Tongue (tissue), 2 donors: ENCODE measurements around the gene FBN1. TPM values are rescaled to one million over a fixed set of nuclear protein-coding genes. Genes with fewer than 3 reads are reported as not detected.

Experiments
- DNase-seq: peaks from one replicate; pipeline ENCODE4 v3.0.0-alpha.2; 2015
- total RNA-seq: library from RNA; depleted of rRNA; stranded (reverse); fragments of >200 nt; gene quantifications from one replicate; pipeline ENCODE4 v1.2.3, GENCODE V29; 2014

Gene FBN1
- total RNA-seq, 1 donor from 2014 or later: 411 TPM

DNA sequence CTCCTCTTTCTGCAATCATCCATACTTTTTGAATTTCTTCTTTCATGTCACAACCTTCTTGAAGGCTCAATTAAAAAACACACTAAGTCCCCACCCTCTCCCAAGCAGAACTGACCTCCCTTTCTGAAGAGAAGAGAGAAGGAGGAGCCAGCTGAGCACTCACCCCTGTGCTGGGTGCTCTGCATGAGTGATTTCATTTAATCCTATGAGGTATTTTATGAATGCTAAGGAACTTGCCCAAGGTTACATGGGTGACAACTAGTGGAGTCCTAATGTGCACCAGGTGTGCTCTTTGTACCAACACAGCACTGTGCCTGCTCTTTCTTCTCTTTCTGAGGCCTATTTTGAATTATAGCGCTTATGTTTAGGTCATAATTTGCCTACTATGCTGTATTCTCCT is 178.7 kb downstream of the FBN1 start:
- no peak for DNase-seq

DNA sequence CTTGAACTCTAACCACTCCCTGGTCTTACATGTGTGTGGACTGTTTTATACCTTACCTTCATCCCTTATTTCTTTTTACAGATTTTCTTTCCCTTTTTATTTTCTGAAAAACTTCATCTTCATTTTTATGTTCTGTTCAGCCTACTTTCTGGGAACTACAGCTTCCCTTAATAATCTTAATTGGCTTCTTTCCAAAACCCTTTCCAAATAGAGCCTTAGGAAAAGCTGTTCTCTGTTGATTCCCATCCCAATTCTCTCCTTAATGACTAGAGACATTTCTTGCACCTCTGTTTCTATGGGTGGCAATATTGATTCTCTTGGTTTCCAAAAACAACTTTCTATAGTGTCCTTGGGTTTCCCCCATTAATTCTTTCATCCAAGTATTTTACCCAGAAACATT is 179.4 kb downstream of the FBN1 start:
- DNase-seq: no peak

DNA sequence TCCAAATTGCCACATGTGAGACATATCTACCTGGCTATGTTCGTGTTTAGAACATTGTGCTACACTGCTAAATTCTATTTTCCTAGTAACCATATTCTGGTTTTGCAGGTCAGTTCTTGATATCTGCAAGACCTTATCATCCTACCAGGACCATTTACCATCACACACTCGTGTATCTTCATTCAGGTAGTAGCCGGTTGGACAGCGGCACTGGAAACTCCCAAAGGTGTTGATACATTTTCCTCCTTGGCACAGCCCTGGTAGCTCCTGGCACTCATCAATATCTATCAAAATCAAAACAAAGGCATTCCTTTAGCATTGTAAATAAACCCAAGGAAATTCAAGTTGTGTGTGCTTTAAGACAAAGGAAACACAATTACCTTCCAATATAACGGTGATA is 180.1 kb downstream of the FBN1 start:
- DNase-seq: no peak

DNA sequence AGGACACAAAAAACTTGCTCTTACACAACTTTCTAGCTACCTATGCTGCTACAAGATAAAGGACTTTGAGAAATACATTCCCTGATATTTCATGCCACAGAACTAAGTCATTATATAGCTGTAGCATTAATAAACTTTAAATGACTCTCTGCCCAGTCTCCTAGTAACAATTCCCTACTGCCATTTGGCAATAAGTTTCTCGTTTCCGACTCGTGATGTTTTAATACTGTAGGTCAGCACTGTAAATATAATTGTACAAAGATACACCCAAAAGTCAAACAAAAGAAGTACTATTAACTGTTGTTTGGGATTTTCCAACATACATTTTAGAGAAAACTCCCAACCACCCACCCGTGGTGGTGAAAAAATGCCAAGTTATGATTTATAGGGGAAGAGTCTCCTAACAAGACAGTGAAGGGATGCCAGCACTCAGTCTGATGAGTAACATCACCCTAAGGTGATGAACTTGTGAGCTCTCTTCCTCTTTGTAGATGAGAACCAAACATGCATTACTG is 182.1 kb downstream of the FBN1 start:
- DNase-seq: no peak

DNA sequence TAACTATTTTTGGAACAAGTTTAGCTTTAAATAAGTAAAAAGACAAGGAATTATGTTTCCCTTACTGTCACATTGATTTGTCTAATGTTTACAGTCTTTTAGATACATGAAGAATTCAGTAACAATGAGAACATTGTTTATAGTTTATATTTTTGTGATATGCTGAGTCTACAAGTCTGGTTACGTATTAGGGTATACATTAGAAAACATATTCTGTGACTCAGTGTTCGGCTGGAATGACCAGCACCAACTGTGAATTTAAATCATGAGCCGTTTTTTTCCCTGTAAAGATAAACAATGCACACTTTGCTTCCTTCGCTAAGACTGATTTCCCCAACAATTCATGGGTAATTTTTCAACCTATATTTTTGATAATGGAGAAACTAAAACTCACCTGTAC is 182.8 kb downstream of the FBN1 start:
- DNase-seq: no peak

DNA sequence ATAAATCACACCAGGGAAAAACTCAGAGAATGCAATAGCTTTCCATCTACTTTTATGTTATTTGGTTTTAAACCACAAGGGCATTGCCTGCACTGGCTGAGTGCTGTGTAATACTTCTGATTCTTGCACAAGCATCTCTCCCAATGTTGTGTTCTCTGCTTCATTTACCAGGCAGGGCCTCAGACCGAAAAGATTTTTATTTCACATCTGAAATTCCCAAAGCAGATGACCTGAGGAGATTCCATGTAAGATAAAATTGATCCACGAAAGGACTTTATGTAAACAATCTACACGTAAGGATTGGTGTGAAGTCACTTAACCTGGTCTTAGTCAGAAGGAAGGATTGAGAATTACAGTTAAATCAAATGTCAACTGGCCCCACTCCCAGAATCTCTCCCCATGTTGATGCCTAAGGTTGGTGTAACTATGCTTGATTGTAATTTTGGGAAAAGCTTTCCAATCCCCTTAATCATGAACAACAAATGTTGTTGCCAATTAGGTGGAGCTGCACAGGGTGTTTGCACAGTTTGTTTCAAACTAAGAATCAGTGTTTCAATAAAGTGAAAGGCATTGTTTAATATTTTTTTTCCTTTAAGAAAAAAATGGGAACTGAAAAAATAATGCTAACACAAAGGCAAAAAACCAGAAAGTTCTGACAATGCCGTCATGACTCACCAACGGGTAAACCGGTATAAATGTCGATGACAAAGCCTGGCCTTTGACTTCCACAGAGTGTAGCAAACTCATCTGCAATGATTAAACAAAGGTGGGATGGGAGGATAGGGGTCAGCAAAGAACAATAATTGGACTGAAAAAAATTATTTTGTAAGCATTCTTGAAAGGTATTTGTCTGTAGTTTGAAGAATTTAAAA is 185.7 kb downstream of the FBN1 start:
- DNase-seq: peak; percentile 24

DNA sequence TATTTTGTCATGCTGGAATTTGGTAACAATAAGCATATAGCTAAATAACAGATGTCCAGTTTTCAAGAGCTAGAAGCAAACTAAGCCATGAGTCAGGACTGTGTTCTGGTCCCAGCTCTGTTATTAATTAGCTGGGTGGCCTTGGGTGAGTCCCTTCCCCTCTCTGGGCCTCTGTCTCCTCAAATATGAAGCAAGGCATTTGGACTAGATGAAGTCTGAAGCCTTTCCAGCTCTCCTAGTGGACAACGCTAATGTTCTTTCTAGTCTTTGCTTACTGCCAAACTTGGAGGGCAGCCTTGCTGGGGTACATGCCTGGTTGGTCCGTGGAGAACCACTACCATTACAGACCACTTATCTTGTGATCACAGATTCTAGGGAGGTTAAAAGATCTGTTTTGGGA is 186.6 kb downstream of the FBN1 start:
- DNase-seq: no peak

DNA sequence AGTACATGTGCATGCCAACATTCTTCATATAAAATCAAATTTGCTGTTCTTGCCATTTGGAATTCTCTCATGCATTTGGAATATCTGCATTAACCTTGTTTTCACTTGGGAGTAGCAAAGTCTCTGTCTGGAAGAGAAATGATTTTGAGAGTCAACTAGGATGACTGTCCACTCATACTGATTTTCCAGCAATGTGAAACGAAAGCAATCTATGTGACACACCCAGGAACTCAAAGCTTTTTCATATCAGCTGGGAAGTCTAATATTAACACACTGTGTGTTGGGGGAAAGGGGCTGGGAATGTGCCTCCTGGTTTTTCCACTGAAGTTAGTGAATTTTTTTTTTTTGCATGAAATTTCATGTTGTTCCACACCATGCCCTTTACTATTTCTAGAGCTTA is 189.4 kb downstream of the FBN1 start:
- DNase-seq: no peak

DNA sequence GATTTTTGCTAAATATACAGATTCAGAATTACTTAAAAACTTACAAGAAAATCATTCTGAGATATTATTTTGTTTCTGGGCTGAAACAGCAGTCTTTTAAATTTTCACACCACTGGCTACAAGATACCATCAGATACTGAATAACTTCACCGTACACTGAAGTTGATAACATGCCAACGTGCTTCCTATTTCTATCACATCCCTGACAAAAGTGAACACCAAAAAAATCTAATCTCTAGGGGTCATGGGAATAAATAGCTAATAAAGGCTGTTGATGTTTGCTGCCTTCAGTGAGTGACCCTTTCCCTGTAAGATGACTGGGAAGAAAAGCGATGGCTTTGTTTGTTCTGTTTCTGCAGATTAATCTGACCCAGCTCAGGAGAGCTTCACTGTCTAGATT is 193.8 kb downstream of the FBN1 start:
- no peak for DNase-seq

DNA sequence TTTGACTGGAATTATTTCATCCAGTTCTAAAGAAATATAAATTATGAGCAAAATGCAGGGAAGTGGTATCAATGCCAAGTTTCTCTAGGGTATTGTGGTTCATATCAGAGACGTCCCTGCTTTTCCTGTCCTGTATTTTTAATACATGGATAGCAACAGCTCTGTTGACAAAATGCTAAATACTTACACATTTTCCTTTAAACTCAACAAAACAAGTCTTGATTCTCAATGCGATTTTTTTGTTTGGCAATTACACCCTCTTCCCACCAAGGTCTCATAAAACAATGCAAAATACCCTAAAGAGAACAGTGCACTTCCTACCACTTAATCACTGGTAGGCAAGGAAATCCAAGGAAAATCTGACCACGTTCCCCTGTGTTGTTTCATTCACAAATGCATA is 194.3 kb downstream of the FBN1 start:
- DNase-seq: no peak

DNA sequence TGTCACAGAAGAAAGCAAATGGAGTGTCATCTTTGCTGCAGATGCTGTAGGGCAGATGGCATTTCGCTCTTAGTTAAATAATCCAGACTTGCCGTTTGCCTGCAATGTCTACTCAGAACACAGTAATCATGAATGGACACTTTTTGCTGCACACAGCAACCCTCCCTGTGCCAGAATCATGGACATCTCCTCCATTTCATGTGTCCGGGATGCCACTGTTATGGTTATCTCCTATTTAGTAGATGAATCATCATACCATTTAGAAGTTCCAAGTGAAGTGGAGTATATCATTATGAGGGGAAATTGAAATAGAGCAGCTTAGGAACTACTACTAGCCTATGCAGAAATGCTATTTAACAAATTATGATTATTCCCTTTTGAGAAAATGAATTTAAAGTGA is 195.8 kb downstream of the FBN1 start:
- no peak for DNase-seq

DNA sequence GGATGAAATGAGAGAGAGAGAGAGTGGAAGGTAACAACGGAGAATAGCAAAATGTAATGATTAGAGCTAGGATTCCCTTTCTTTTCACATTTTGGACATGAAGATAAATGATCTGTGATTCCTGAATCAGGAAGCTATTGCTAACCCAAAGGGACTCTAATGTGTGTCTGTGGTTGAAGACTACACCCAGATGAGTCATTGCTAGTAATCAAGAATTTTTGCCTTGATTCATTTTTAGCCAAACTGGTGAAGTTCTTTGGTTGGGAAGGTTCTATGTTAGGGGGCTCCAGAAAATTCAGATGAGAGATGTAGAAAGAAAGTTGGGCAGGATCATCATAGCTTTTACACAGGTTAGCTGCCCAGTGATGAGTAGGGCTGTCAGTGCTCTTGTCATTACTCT is 197.9 kb downstream of the FBN1 start:
- DNase-seq: no peak

DNA sequence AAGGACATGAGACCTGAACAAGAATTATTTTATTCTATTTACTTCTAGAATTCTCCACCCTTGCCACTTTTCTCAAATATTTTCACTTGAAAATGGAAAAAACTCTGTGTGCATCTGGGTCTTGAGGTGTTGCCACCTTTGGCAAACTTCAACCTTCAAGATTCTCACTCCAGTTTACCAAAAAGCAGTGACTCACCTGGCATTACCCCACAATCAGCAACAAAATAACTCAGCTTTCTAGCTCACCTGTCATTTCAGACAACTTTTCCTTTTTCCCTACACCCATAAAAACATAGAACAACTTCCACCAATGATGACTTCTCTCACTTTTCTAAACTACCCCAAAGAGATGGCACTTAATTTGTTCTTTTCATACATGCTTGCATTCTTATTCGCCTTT is 198.5 kb downstream of the FBN1 start:
- DNase-seq: no peak

DNA sequence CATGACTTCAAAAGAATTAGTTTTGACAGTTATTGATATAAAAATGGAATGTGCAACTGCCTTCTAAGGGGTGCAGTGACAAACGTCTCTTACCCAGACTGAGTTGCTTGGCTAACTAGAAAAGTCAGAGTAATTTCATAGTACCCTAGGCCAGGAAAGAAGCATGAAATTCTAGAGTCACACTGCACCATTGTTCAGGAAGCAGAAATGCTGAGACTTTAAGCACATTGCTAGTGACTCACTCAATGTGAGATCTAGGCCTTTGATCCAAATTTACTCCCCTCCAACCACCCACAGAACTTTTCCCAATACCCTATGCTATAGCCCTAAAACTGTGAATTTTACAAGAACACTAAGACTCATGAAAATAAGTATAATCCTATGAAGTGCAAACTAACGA is 203.5 kb downstream of the FBN1 start:
- no peak for DNase-seq

DNA sequence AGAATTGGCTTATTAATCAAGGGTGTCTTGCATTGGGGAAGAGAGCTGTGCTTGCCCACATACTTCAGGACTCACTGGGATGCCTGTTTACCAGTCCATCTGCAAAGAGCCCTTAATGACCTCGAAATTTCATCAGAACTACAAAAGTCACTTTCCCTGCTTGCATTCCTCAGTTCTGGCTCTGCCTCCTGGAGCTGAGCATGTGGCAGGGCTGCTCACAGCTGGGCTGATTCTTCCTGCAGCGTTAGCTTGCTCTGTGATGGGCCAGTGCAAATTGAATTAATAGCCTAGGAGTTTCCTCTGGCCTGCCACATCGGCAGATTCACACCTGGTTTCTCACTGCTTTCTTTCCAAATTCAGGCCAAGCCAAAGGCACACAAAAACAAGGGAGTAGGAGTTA is 205.4 kb downstream of the FBN1 start:
- DNase-seq: peak; percentile 65

DNA sequence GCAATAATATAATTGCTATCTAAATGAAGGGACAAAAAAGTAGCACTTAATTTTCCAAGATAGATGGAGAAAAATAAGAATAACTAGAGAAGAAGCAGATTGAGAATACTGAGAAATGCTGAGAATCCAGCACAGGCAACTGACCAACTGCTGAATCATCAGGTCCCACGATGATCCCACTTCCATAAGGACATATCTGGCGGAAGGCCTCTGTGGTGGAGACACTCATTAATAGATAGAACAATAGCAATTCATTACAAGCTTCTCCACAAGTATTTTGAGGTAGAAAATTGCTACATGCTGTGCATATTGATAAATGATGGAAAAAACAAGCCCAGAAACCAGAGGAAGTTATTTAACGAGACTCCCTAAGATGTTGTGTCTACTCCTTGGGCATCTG is 208.3 kb downstream of the FBN1 start:
- DNase-seq: no peak

DNA sequence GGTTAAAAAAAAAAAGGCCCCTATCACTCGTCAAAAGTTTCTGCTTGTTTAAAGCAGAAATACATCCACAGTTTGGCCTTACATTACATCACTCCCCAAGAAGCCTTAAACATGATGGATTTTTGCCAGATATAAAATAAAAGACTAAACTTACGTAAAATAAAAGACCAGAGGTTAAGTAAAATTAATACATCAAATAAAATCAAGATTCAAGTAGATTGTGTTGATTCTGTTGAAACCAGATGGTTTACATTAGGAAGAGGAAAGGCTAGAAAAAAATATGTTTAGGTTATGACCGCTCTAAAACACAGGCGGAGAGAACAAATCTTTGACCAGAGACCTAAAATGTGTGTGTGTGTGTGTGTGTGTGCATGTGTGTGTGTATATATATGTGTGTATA is 210.2 kb downstream of the FBN1 start:
- DNase-seq: no peak

DNA sequence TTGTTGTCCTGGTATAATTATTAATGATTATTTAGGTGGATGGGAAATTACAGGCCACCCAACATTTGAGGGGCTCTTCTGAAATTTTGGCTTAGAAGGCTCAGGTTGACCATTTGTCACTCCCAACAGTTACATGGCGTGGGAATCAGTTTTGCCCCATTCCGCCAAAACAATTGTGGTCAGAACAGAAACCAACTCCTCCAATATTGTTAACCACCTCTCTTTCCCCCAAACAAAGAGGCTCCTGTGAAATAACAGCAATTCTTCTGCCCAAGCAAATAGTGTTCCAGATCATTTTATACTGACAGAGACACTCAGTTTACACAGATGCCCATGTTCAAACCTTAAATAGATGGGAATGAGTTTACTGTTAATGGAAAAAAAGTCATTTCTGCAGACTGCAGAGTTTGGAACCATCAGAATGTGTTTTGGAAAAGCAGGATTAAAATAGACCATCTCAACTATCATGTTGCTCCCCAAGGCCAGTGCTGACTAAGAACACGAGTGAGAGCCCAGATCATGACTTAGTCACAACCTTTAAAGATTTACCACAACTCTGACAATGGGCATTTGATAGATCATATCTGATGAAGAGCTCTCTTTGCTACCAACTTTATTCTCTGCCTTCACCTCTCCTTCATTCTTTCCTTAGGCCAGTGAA is 212.2 kb downstream of the FBN1 start:
- DNase-seq: no peak

DNA sequence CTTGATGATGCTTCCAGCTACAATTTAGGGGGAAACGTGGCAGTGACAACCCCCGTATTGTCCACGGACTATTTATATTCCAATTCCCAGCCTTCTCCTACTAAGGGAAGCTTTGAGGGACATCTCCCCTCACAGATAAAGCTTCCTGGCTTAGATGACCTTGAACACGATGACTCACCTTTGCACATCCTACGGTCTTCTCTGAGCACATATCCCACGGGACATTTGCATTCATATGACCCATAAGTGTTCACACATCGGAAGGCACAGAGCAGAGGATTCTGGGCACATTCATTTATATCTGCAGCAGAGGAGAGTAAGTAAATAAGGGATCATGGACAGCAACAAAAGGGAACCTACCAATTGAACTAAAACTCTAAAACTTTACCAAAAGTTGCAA is 212.8 kb downstream of the FBN1 start:
- DNase-seq: no peak

DNA sequence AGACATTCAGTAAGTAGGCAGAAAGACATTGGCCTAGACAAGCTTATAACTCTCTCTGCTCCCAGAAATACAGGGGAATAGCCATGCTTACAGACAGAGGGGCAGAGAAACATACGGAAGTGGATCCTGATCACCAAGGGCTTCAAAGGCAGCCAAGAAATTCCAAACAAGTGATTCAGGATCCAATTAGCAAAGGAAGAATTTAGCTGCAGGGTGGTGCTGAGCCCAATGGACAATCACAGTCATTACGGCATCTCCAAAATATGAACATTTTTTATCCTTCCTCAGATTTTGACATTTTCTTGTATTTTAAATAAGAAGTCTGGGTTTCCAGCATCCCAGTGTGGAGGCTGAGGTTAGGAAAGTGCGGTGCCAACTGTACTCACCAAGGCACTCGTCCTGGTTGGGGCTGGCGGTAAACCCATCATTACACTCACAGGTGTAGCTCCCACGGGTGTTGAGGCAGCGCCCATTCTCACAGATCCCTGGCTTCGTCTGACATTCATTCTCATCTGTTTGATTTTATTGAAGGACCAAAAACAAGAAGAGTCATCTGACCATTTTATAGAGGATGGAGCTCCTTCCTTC is 217.5 kb downstream of the FBN1 start:
- no peak for DNase-seq

DNA sequence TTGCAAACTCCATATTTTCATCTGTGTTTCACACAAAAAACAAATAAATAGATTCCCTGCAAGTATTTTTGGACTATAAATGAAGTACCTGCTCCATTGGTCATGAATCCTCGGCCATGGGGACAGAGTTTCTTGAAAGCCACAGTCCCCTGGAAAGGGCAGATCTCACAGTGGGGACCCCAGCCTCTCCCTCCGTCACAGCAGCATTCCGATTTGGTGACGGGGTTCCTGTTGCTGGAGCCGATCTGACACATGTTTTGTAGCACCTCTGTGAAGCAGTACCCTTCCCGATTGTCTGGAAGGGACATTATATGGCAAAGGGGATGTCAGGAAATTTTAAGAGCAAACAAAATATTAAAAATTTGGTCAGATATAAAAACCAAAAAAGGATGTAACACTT is 218.0 kb downstream of the FBN1 start:
- DNase-seq: no peak

DNA sequence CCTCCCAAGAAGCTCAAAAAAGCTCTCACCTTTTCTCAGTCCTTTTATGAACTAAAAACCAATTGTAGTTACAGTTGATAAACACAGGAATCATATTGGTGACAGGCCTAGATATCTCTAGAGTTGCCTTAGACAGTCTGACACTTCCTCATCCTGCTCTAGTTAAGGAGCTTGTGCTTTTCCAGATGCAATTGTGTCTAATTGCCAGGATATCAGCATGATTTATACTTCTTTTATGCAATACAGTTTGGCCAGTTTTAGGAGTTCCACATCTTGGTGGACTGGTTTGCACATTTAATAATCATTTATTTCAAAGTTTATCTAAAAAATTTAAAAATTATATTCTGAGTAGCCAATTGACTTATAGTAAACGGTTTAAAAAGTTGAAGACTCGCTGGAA is 218.6 kb downstream of the FBN1 start:
- no peak for DNase-seq

DNA sequence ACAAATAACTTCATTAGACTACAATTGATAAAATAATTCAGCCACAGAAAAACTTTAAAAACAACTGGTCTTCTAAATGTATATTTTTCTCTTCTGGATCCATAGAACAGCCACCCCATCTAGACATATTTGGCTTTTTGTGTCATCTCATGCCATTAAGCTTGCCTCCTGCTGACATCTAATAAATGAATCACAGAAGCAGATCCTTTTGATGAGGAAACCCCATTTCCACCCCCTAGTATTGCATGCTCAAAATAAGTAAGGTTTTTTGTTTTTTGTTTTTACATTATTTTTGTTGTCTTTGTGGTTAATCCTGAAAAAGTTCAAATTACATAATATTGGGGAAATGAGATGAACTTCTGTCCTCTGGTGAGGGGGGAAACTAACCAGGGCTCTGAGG is 219.5 kb downstream of the FBN1 start:
- no peak for DNase-seq

DNA sequence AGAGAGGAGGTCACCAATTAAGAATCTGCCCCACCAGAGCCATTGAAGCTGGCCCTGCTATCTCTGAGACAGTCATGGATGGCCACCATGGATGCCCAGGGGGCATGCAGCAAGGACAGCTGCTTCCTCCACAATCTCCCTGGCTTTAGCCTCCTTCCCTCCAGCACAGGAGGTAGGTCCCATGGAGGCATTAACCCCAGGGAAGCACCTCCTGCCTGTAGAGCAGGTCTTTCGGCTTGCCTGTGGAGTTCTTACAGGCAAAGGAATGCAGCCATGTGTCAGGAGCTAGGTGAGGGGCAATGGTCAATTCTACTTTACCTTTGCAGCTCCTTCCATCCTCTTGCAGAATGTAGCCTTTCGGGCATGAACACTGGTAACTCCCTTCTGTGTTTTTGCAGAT is 220.5 kb downstream of the FBN1 start:
- no peak for DNase-seq
